H1 (cell line): ENCODE data around the gene SRGAP2C. TPM values are rescaled to one million over a fixed set of nuclear protein-coding genes. Genes with fewer than 3 reads are reported as not detected.
"Not testable (repeated sequence)": the region's sequence is repeated elsewhere in the genome, so short reads cannot be mapped to it uniquely, and the experiment has no call there.

ENCODE experiments used
- CTCF ChIA-PET: fragments of 300-600 bp; sonication (Branson Sonifier 250); formaldehyde crosslinking; loops from one replicate; lab custom pipeline; 2021; ENCODE audit not compliant: partially characterized antibody; lab: Charles Lee
- POLR2A ChIA-PET: fragments of 300-600 bp; sonication (Branson Sonifier 250); formaldehyde crosslinking; loops from one replicate; lab custom pipeline; 2021; ENCODE audit warnings: inconsistent platforms; ENCODE audit not compliant: partially characterized antibody; lab: Charles Lee
- DNase-seq, 2 experiments: peaks; one replicate each; pipeline versions ENCODE4 v3.0.0 to v3.0.0-alpha.2; 2010 to 2022; ENCODE audit warnings: low spot score in 2 of 2, low read depth in 1 of 2, mixed read lengths in 1 of 2
- FAIRE-seq: peaks from 2 replicates; lab custom pipeline; 2011; peaks lifted over from hg19 to GRCh38; lab: Jason Lieb, UNC
- H2AFZ ChIP-seq: 2 replicates; pipeline ENCODE4 v1.8.1; 2012; ENCODE audit warnings: low read length, inconsistent platforms
- H2AK5ac ChIP-seq: 2 replicates; pipeline ENCODE4 v1.6.1; 2013; ENCODE audit warnings: low read depth, low read length
- H2BK120ac ChIP-seq: replicated peaks from 2 replicates; pipeline ENCODE3; 2013; ENCODE audit warnings: low read depth, low read length, inconsistent platforms
- H2BK12ac ChIP-seq: 2 replicates; pipeline ENCODE4 v1.6.1; 2013; ENCODE audit warnings: low read depth, low read length
- H2BK15ac ChIP-seq: 2 replicates; pipeline ENCODE4 v1.6.1; 2013; ENCODE audit warnings: low read length
- H2BK20ac ChIP-seq: 2 replicates; pipeline ENCODE4 v1.6.1; 2013; ENCODE audit warnings: low read length
- H2BK5ac ChIP-seq: 2 replicates; pipeline ENCODE4 v1.6.1; 2013; ENCODE audit warnings: low read depth, low read length
- H3K14ac ChIP-seq: 2 replicates; pipeline ENCODE4 v1.6.1; 2013; ENCODE audit warnings: inconsistent platforms; ENCODE audit not compliant: insufficient read length
- H3K18ac ChIP-seq: 2 replicates; pipeline ENCODE4 v1.6.1; 2013; ENCODE audit warnings: low read length; ENCODE audit errors: extremely low read depth
- H3K23ac ChIP-seq: 2 replicates; pipeline ENCODE4 v1.6.1; 2013; ENCODE audit warnings: inconsistent platforms; ENCODE audit not compliant: insufficient read length
- H3K23me2 ChIP-seq: 2 replicates; pipeline ENCODE4 v1.6.1; 2013; ENCODE audit warnings: low read depth, low read length
- H3K27ac ChIP-seq: 2 replicates; pipeline ENCODE4 v1.6.1; 2011; ENCODE audit warnings: low read depth, low read length, inconsistent platforms
- H3K27me3 ChIP-seq, 4 experiments: replicated peaks in 1 of 4; 1 replicate in 1 of 4; 2 replicates in 3 of 4; pipeline versions ENCODE4 v1.6.1 to v1.8.1; 2011 to 2013; ENCODE audit warnings: low read length in 3 of 4, mild to moderate bottlenecking in 3 of 4, inconsistent platforms in 2 of 4, mixed read lengths in 2 of 4, moderate library complexity in 1 of 4; ENCODE audit not compliant: control insufficient read depth in 3 of 4, insufficient read depth in 3 of 4; ENCODE audit errors: extremely low read depth in 1 of 4
- H3K36me3 ChIP-seq, 4 experiments: 2 replicates each; pipeline versions ENCODE4 v1.6.1 to v1.8.1; 2011 to 2013; ENCODE audit warnings: mild to moderate bottlenecking in 4 of 4, low read length in 3 of 4, moderate library complexity in 2 of 4, control low read depth in 1 of 4, inconsistent platforms in 1 of 4; ENCODE audit not compliant: insufficient read depth in 4 of 4, control insufficient read depth in 2 of 4
- H3K4ac ChIP-seq: replicated peaks from 2 replicates; pipeline ENCODE3; 2013; ENCODE audit warnings: low read length, low read depth, mixed read lengths, inconsistent platforms; ENCODE audit not compliant: insufficient read length
- H3K4me1 ChIP-seq, 4 experiments: replicated peaks in 1 of 4; 1 replicate in 1 of 4; 2 replicates in 3 of 4; pipeline versions ENCODE4 v1.6.1 to v1.8.1; 2011 to 2013; ENCODE audit warnings: low read length in 3 of 4, inconsistent platforms in 2 of 4, mixed read lengths in 1 of 4; ENCODE audit not compliant: insufficient read depth in 4 of 4, control insufficient read depth in 3 of 4
- H3K4me2 ChIP-seq, 2 experiments: 2 replicates each; pipeline versions ENCODE4 v1.6.1 to v1.8.1; 2011 to 2013; ENCODE audit warnings: low read depth in 2 of 2, low read length in 2 of 2, control low read depth in 1 of 2, inconsistent platforms in 1 of 2, mild to moderate bottlenecking in 1 of 2; ENCODE audit not compliant: insufficient read depth in 1 of 2
- H3K4me3 ChIP-seq, 4 experiments: fragments of 200-600, 300-600 bp in 1 of 4; sonication (generic), shearing (Covaris generic), sonication (Bioruptor Twin) in 1 of 4; 2 replicates each; pipeline versions ENCODE4 v1.5.1 to v1.8.1; 2011 to 2016; ENCODE audit warnings: low read length in 4 of 4, low read depth in 3 of 4, control low read depth in 2 of 4, inconsistent platforms in 2 of 4, mild to moderate bottlenecking in 2 of 4, mixed read lengths in 1 of 4, moderate library complexity in 1 of 4; ENCODE audit not compliant: insufficient read depth in 2 of 4; ENCODE audit errors: extremely low read depth in 1 of 4
- H3K56ac ChIP-seq: replicated peaks from 2 replicates; pipeline ENCODE3; 2013; ENCODE audit warnings: low read depth, mild to moderate bottlenecking, mixed read lengths, low read length, inconsistent platforms; ENCODE audit not compliant: insufficient read length
- H3K79me1 ChIP-seq: 2 replicates; pipeline ENCODE4 v1.6.1; 2013; ENCODE audit warnings: low read depth, low read length, control low read depth
- H3K79me2 ChIP-seq, 2 experiments: 2 replicates each; pipeline versions ENCODE4 v1.6.1 to v1.8.1; 2012 to 2013; ENCODE audit warnings: low read length in 2 of 2, mild to moderate bottlenecking in 2 of 2, inconsistent platforms in 1 of 2; ENCODE audit not compliant: insufficient read depth in 2 of 2, control insufficient read depth in 1 of 2
- H3K9ac ChIP-seq, 4 experiments: replicated peaks in 1 of 4; 1 replicate in 1 of 4; 2 replicates in 3 of 4; pipeline versions ENCODE4 v1.6.1 to v1.8.1; 2011 to 2013; ENCODE audit warnings: low read depth in 3 of 4, low read length in 3 of 4, control low read depth in 2 of 4, mild to moderate bottlenecking in 2 of 4, moderate library complexity in 2 of 4, inconsistent platforms in 1 of 4; ENCODE audit errors: extremely low read depth in 1 of 4
- H3K9me3 ChIP-seq, 2 experiments: 2 replicates each; pipeline versions ENCODE4 v1.6.1 to v1.8.1; 2012 to 2013; ENCODE audit warnings: mild to moderate bottlenecking in 2 of 2, moderate library complexity in 2 of 2, control low read depth in 1 of 2, inconsistent platforms in 1 of 2, low read depth in 1 of 2, low read length in 1 of 2, mixed read lengths in 1 of 2; ENCODE audit not compliant: insufficient read depth in 2 of 2
- H4K20me1 ChIP-seq, 2 experiments: replicated peaks in 1 of 2; 2 replicates each; pipeline versions ENCODE3 to v1.8.1; 2011 to 2013; ENCODE audit warnings: inconsistent platforms in 2 of 2, low read length in 2 of 2, mild to moderate bottlenecking in 1 of 2; ENCODE audit not compliant: insufficient read depth in 2 of 2, control insufficient read depth in 1 of 2
- H4K5ac ChIP-seq: 2 replicates; pipeline ENCODE4 v1.6.1; 2013; ENCODE audit warnings: low read length, low read depth, mixed read lengths, inconsistent platforms; ENCODE audit not compliant: insufficient read length
- H4K8ac ChIP-seq: 2 replicates; pipeline ENCODE4 v1.8.0; 2013; ENCODE audit warnings: mild to moderate bottlenecking, moderate library complexity, low read length, inconsistent platforms; ENCODE audit not compliant: insufficient read depth; ENCODE audit errors: extremely low read depth
- H4K91ac ChIP-seq: replicated peaks from 2 replicates; pipeline ENCODE3; 2013; ENCODE audit warnings: low read length, mixed read lengths, inconsistent platforms; ENCODE audit not compliant: insufficient read length
- WGBS, 2 experiments: shearing (Covaris generic) in 1 of 2; methylation state at CpG; one replicate each; pipeline versions ENCODE4 v1.1.6 to v1.1.7; 2013 to 2015; ENCODE audit warnings: low lambda C conversion rate in 2 of 2, mixed read lengths in 2 of 2, inconsistent platforms in 1 of 2, low coverage in 1 of 2, missing lambda C conversion rate in 1 of 2; ENCODE audit not compliant: insufficient replicate concordance in 2 of 2, insufficient coverage in 1 of 2, insufficient read length in 1 of 2; ENCODE audit errors: extremely low coverage in 1 of 2, missing lambda C conversion rate in 1 of 2; 5-methylcytosine and 5-hydroxymethylcytosine counted together
- polyA plus RNA-seq, 7 experiments: library from polyadenylated mRNA; depleted of rRNA in 3 of 7; stranded (reverse) in 5 of 7; unstranded in 2 of 7; fragments of >200 nt in 5 of 7; fragments of 200-250 nt in 2 of 7; gene quantifications; 1 replicate in 5 of 7; 2 replicates in 1 of 7; 4 replicates in 1 of 7; pipeline versions ENCODE4 v1.2.1 to v1.2.3, GENCODE V29; 2011 to 2013; ENCODE audit warnings: missing spikeins in 2 of 7, mixed read lengths in 2 of 7
- total RNA-seq: library from RNA; stranded (reverse); fragmentation: NEBNext Ultra II Directional; extraction: Animal tissue kit (Norgen Biotek cat#: 25700); gene quantifications from 2 replicates; pipeline ENCODE4 v1.2.1, GENCODE V29; 2021

Gene SRGAP2C
- total and polyA plus RNA-seq, 2 of the 8 experiments (the other 6 are each of a cell fraction or from before 2014, with no cell fraction given): 2.5 to 25.2 TPM

DNA sequence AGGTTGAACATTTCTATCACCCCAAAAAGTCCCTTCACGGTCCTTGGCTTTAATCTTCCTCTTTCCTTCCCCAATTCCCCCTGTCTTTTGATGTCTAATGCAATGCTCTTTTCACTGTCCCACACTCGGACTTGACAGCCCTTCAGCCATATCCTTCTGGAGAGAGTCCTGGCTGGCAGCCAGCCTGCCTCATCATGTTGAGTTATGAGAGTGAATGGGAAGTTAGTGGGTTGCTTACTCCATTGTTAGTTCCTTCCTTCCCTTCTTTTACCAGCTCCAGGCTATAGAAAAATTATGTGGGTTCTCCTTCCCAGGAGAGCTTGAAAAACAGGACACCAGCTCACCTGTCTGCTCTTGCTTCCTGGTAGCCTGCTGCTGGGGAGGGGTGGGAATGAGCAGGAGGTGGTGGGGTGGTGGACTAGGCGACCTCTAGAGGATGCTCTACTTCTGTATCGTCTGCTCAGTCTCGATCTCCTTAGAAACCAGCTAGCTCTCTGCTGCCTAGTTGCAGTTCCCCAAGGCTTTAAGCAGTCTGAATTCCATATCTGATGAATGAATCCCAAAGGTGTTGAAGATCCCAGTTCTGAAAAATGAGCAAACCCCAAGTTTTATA, 29.9 kb downstream of the SRGAP2C start:
- H3K9me3 ChIP-seq, CTCF ChIA-PET, POLR2A ChIA-PET, H3K79me2 ChIP-seq, H3K14ac ChIP-seq, H2BK12ac ChIP-seq, H3K9ac ChIP-seq, H3K27ac ChIP-seq, H3K27me3 ChIP-seq, H3K4ac ChIP-seq, H2BK5ac ChIP-seq, FAIRE-seq, H2BK15ac ChIP-seq, H3K18ac ChIP-seq, H3K56ac ChIP-seq, H3K23me2 ChIP-seq, H4K91ac ChIP-seq, H2BK20ac ChIP-seq, H3K79me1 ChIP-seq, H2BK120ac ChIP-seq, H3K4me3 ChIP-seq, DNase-seq, H3K36me3 ChIP-seq, H4K5ac ChIP-seq, H4K8ac ChIP-seq, H4K20me1 ChIP-seq, H3K4me1 ChIP-seq, H3K4me2 ChIP-seq, H2AK5ac ChIP-seq, H3K23ac ChIP-seq, H2AFZ ChIP-seq: not testable (repeated sequence)
- WGBS, 2 experiments: no CpG with 5 or more reads among the region's 5 CpGs
